Fibroblast of skin of back (primary cell): Measurements from ENCODE around the gene MOV10. TPM values are rescaled to one million over a fixed set of nuclear protein-coding genes. Genes with fewer than 3 reads are reported as not detected.
"Not testable (repeated sequence)": the region's sequence is repeated elsewhere in the genome, so short reads cannot be mapped to it uniquely, and the experiment has no call there.

ENCODE experiments used
- DNase-seq: peaks from one replicate; pipeline ENCODE4 v3.0.0-alpha.2; 2013
- polyA plus RNA-seq, 2 experiments: library from polyadenylated mRNA; unstranded; fragments of 120-200 nt; gene quantifications; one replicate each; pipeline ENCODE4 v1.2.1, GENCODE V29; 2013; ENCODE audit not compliant: insufficient read length in 2 of 2

The MOV10 gene, protein sequence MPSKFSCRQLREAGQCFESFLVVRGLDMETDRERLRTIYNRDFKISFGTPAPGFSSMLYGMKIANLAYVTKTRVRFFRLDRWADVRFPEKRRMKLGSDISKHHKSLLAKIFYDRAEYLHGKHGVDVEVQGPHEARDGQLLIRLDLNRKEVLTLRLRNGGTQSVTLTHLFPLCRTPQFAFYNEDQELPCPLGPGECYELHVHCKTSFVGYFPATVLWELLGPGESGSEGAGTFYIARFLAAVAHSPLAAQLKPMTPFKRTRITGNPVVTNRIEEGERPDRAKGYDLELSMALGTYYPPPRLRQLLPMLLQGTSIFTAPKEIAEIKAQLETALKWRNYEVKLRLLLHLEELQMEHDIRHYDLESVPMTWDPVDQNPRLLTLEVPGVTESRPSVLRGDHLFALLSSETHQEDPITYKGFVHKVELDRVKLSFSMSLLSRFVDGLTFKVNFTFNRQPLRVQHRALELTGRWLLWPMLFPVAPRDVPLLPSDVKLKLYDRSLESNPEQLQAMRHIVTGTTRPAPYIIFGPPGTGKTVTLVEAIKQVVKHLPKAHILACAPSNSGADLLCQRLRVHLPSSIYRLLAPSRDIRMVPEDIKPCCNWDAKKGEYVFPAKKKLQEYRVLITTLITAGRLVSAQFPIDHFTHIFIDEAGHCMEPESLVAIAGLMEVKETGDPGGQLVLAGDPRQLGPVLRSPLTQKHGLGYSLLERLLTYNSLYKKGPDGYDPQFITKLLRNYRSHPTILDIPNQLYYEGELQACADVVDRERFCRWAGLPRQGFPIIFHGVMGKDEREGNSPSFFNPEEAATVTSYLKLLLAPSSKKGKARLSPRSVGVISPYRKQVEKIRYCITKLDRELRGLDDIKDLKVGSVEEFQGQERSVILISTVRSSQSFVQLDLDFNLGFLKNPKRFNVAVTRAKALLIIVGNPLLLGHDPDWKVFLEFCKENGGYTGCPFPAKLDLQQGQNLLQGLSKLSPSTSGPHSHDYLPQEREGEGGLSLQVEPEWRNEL
- polyA plus RNA-seq (2013, experiment 1 of 2; ENCODE audit: insufficient read length) = 66.3 TPM
- 58.3 TPM for polyA plus RNA-seq (2013, experiment 2 of 2; ENCODE audit: insufficient read length)

DNA sequence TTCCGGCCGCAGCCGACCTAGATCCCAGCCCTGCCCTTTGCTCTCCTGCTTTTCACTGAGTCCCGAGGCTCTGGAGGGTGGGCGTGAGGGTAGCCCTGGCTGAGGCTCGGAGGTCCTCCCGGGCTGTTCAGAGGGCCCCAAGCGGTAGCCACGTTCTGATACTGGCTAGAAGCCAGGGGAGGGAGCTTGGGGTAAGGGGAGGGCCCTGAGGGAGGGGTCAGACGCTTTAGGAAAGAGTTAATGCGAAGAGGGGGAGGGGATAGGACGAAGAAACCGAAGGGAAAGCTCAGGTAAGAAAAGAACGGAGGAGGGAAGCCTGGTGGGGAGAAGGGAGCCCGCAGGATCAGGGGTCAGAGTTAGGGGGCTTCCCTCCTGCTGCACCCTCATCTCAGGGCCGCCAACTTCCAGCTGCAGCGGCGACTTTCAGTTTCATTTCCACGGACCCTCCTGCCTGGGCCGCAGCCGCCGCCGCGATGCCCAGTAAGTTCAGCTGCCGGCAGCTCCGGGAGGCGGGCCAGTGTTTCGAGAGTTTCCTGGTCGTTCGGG lies at the start of gene MOV10:
TSS of gene MOV10 (plus strand) at position 220 of the 546 bp plus-strand sequence. CDS start at position 474, 254 bp downstream.
- peak; percentile 81 for DNase-seq

GRCh38 chr1:112625696-112626095 lies 48.8 kb upstream of the MOV10 start:
- peak; percentile 11 for DNase-seq

GRCh38 chr1:112626193-112626592 lies 48.3 kb upstream of the MOV10 start:
- no peak for DNase-seq

GRCh38 chr1:112626887-112627286 lies 47.6 kb upstream of the MOV10 start:
- DNase-seq = no peak

GRCh38 chr1:112628516-112628915 lies 45.9 kb upstream of the MOV10 start:
- DNase-seq = no peak

DNA sequence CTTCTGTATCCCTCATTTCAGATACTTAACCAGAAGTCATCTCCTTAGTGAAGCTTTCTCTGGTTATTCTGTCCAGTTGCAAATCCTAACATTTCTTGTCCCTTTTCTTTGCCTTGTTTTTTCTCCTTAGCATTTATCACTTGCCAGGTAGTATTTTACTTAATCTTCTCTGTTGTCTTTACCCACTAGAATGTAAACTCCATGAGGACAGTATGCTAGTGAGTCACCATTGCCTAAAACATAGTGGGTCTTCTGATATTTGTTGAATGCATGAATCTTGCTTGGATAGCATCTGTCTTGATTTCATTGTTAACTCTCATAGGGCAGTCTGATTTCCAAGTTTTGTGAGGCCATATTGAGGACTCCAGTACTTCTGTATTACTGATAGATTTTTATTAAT lies 45.2 kb upstream of the MOV10 start:
- no peak for DNase-seq

DNA sequence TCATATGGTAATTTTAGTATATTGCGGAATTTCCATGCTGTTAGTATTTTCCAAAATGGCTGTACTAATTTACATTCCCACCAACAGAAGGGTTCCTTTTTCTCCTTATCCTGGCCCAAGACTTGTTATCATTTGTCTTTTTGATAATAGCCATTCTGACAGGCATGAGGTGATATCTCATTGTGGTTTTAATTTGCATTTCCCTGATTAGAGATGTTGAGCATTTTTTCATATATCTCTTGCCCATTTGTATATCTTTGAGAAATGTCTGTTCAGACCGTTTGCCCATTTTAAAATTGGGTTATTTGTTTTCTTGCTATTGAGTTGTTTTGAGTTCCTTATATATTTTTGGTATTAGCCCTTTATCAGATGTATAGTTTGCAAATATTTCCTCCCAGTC lies 40.8 kb upstream of the MOV10 start:
- DNase-seq = no peak

- no peak for DNase-seq
Observed at GRCh38 chr1:112634367-112634766, 40.1 kb upstream of the MOV10 start.

DNA sequence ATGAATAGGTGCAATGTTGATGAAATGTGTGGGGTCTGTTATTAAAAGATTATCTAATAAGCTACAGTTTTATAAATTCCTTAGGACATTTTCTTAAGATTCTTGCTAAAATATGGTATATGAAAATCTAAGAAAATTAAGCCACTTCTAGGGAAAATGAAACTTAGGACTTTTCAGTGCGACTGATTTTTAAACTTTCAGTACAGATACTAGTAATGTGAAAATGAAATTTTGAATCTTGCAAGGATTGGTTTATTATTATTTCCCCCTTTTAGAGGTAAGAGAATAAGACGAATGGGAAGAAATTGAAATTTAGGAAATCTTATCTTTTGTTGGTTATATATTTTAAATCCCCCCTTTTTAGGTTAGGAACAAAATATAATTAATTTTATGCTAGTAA lies 38.4 kb upstream of the MOV10 start:
- no peak for DNase-seq

- DNase-seq = peak; percentile 22
Observed at GRCh38 chr1:112636597-112637253, 37.7 kb upstream of the MOV10 start.

DNA sequence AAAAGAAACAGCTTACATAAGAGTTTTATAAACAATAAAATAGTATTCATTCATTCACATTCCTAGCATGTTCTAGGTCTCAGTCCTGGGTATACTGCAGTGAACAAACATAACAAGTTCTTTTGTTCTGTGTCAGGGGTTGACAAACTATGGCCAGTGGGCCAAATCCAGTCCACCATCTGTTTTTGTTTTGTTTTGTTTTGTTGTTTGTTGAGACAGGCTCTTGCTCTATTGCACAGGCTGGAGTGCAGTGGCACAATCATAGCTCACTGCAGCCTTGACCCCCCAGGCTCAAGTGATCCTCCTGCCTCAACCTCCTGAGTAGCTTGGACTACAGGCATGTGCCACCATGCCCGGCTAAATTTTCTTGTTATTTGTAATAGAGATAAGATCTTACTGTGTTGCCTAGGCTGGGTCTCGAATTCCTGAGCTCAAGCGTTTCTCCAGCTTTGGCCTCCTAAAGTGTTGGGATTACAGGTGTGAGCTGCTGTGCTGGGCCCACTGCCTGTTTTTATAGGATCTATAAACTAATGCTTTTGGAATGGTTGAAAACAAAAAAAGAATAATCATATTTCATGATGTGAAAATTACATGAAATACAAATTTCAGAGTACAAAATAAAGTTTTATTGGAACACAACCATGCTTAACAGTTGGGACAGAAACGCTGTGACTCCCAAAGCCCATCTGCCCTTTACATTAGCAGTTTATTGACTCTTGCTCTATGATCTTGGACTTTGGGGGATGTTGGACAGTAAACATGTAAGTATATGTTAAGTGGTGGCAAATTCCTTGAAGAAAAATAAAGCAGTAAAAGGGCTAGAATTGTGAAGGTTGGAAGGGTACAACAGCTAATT lies 37.0 kb upstream of the MOV10 start:
- peak; percentile 49 for DNase-seq

GRCh38 chr1:112638110-112638428 lies 36.4 kb upstream of the MOV10 start:
- peak; percentile 17 for DNase-seq

DNA sequence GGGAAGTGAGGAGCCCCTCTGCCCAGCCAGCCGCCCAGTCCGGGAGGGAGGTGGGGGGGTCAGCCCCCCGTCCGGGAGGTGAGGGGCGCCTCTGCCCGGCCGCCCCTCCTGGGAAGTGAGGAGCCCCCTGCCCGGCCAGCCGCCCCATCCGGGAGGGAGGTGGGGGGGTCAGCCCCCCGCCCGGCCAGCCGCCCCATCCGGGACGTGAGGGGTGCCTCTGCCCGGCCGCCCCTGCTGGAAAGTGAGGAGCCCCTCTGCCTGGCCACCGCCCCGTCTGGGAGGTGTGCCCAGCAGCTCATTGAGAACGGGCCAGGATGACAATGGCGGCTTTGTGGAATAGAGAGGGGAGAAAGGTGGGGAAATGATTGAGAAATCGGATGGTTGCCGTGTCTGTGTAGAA lies 34.0 kb upstream of the MOV10 start:
- not testable (repeated sequence) for DNase-seq

- DNase-seq = no peak
Observed at GRCh38 chr1:112643080-112643479, 31.4 kb upstream of the MOV10 start.

DNA sequence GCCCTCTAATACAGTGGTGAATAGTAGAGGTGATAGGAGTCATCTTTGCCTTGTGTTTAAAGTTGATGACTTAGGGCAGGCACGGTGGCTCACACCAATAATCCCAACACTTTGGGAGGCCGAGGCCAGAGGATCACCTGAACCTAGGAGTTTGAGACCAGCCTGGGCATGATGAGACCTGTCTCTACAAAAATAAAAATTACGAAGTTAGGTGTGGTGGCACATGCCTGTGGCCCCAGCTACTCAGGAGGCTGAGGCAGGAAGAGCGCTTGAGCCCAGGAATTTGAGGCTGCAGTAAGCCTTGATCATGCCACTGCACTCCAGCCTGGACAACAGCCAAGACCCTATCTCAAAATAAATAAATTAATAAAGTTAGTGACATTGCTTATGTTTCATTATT lies 28.2 kb upstream of the MOV10 start:
- no peak for DNase-seq

GRCh38 chr1:112651205-112651604 lies 23.3 kb upstream of the MOV10 start:
- DNase-seq = no peak

DNA sequence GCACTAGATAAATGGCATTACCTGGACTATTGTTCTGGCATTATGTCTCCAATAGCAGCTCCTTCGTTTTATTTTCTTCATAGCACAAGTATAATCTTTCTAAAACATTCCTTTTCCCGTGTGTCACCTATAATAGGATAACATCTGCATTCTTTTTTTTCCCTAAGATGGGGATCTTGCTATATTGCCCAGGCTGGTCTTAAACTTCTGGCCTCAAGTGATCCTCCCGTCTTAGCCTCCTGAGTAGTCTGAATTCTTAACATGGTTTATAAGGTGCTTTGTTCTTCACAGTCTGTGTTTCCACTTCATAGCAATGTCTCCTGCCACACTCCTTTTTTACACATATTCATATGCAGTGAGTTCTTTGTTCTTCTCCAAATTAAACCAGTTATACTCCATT lies 8.6 kb upstream of the MOV10 start:
- no peak for DNase-seq

DNA sequence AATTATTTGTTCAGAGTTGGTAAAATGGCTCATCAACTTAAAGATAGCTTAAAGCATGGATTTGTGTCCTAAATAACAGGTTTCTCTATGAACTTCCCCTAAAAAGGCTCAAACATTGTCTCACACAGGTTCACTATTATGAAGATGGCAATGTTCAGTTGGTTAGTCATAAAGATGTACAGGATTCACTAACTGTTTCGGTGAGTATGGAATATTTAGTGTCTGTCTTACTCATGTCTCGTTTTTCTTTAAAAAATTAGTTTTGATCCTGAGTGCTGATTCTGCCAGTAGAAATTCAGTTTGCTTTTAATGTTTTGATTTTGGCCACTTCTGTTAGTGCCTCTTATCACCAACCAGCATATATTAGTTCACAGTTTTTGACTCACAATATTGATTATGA lies 7.5 kb upstream of the MOV10 start:
- DNase-seq = no peak

- no peak for DNase-seq
Observed at GRCh38 chr1:112672009-112672408, 2.5 kb upstream of the MOV10 start.

GRCh38 chr1:112672842-112673241 lies 1.6 kb upstream of the MOV10 start:
- no peak for DNase-seq
